Pericardium fibroblast (primary cell): ENCODE results near the gene PRKCSH. TPM values are rescaled to one million over a fixed set of nuclear protein-coding genes. Genes with fewer than 3 reads are reported as not detected.

ENCODE experiments used
- total RNA-seq: library from RNA; depleted of rRNA; stranded (reverse); fragments of >200 nt; gene quantifications from 2 replicates; pipeline ENCODE4 v1.2.3, GENCODE V29; 2015

The PRKCSH gene
- 238 and 256 TPM in 2 replicates for total RNA-seq

GRCh38 chr19:11435057-11435832 lies at the start of gene PRKCSH, which contains the start of gene ODAD3:
Gene PRKCSH, plus strand, starts transcription at chr19:11435635. Its CDS starts 483 bp downstream, at chr19:11436118.
Gene ODAD3, minus strand, starts transcription at chr19:11435121. Its CDS starts 105 bp downstream, at chr19:11435016.

GRCh38 chr19:11418549-11419506 lies 16.6 kb upstream of the PRKCSH start, which contains the start of gene RGL3:
Gene RGL3, minus strand, starts transcription at chr19:11419314. Its CDS starts 36 bp downstream, at chr19:11419278.

GRCh38 chr19:11480715-11481533 lies 45.5 kb downstream of the PRKCSH start, which contains the start of gene ELAVL3:
Gene ELAVL3, minus strand, starts transcription at chr19:11481046. Its CDS starts 438 bp downstream, at chr19:11480608.

Other genes starting within 250 kb of the PRKCSH start
- 263 and 269 TPM in 2 replicates for gene KANK2, start 238.1 kb upstream of the PRKCSH start, total RNA-seq
- gene ANGPTL8, start 196.0 kb upstream of the PRKCSH start, total RNA-seq: 0.43 TPM in 1 of 2 replicates, not detected in the other
- gene DOCK6, start 173.1 kb upstream of the PRKCSH start, total RNA-seq: 13.5 and 20.3 TPM in 2 replicates
- not detected in 2 replicates for gene TSPAN16, start 139.5 kb upstream of the PRKCSH start, total RNA-seq
- 9.9 and 14.2 TPM in 2 replicates for gene RAB3D, start 96.0 kb upstream of the PRKCSH start, total RNA-seq
- 80.3 and 137 TPM in 2 replicates for gene TMEM205, start 89.4 kb upstream of the PRKCSH start, total RNA-seq
- gene CCDC159, start 89.1 kb upstream of the PRKCSH start, total RNA-seq: 10.4 and 23.8 TPM in 2 replicates
- 33.5 and 50.5 TPM in 2 replicates for gene PLPPR2, start 80.2 kb upstream of the PRKCSH start, total RNA-seq
- 1.2 and 3.9 TPM in 2 replicates for gene SWSAP1, start 61.0 kb upstream of the PRKCSH start, total RNA-seq
- gene EPOR, start 51.3 kb upstream of the PRKCSH start, total RNA-seq: 5.9 and 8.8 TPM in 2 replicates
- gene RGL3, start 16.3 kb upstream of the PRKCSH start, total RNA-seq: 0.12 TPM in 1 of 2 replicates, not detected in the other
- 0.09 and 0.23 TPM in 2 replicates for gene ODAD3, start 514 bp upstream of the PRKCSH start, total RNA-seq
- not detected in 2 replicates for gene ELAVL3, start 45.4 kb downstream of the PRKCSH start, total RNA-seq
- 3.6 and 3.9 TPM in 2 replicates for gene ZNF653, start 70.2 kb downstream of the PRKCSH start, total RNA-seq
- 39.7 and 61.2 TPM in 2 replicates for gene ECSIT, start 93.5 kb downstream of the PRKCSH start, total RNA-seq
- 12.2 and 33.3 TPM in 2 replicates for gene CNN1, start 103.2 kb downstream of the PRKCSH start, total RNA-seq
- 42.6 and 44.1 TPM in 2 replicates for gene ELOF1, start 123.6 kb downstream of the PRKCSH start, total RNA-seq
- gene ACP5, start 142.0 kb downstream of the PRKCSH start, total RNA-seq: not detected in 2 replicates
- gene ZNF627, start 161.8 kb downstream of the PRKCSH start, total RNA-seq: 9.4 and 9.5 TPM in 2 replicates